Nucleus accumbens (tissue), 56 donors: Measurements from ENCODE around the gene TMEM107.
A peak's percentile ranks its signal among the peaks of the same experiment; 100 is the strongest.

Source experiments
- DNase-seq, 56 donors: peaks; one replicate each; lab custom pipeline; 2025; lab: John Stamatoyannopoulos, UW

TMEM107 gene

GRCh38 chr17:8162997-8163977 lies 12.9 kb downstream of the TMEM107 start:
- peak in 16 of 56 donors; percentile 32 to 75 (median 55) for DNase-seq

GRCh38 chr17:8162233-8162996 lies 13.8 kb downstream of the TMEM107 start, which contains the start of gene VAMP2:
TSS of gene VAMP2 (minus strand) at chr17:8162948. CDS start at chr17:8162879, 69 bp downstream.
- DNase-seq, result peak in 52 of 56 donors; percentile 23 to 89 (median 70)

- DNase-seq, result peak in 1 of 56 donors; percentile 46
Measured at GRCh38 chr17:8161289-8162232, 14.6 kb downstream of the TMEM107 start.

- DNase-seq, result peak in 1 of 56 donors; percentile 6
Measured at GRCh38 chr17:8160741-8161221, 15.4 kb downstream of the TMEM107 start.

- DNase-seq, result no peak
Measured at GRCh38 chr17:8160224-8160577, 16.0 kb downstream of the TMEM107 start.

- no peak for DNase-seq
Measured at GRCh38 chr17:8159459-8160223, 16.5 kb downstream of the TMEM107 start.

GRCh38 chr17:8159032-8159400 lies 17.2 kb downstream of the TMEM107 start:
- DNase-seq, result no peak

GRCh38 chr17:8158267-8159031 lies 17.7 kb downstream of the TMEM107 start:
- peak in 54 of 56 donors; percentile 25 to 94 (median 76) for DNase-seq

- DNase-seq, result peak; percentile 94 to 100 (median 99)
Measured at GRCh38 chr17:8156246-8156992, 19.8 kb downstream of the TMEM107 start.

GRCh38 chr17:8155996-8156245 lies 20.3 kb downstream of the TMEM107 start:
- DNase-seq, result peak in 1 of 56 donors; percentile 58

GRCh38 chr17:8155231-8155995 lies 20.8 kb downstream of the TMEM107 start:
- DNase-seq, result peak in 3 of 56 donors; percentile 20 to 62 (median 35)

- peak in 1 of 56 donors; percentile 63 for DNase-seq
Measured at GRCh38 chr17:8154608-8155155, 21.5 kb downstream of the TMEM107 start.

- peak; percentile 57 to 99 (median 95) for DNase-seq
Measured at GRCh38 chr17:8153957-8154607, 22.1 kb downstream of the TMEM107 start.

- DNase-seq, result peak in 52 of 56 donors; percentile 19 to 93 (median 70)
Measured at GRCh38 chr17:8153525-8153956, 22.6 kb downstream of the TMEM107 start.

GRCh38 chr17:8153031-8153451 lies 23.1 kb downstream of the TMEM107 start:
- DNase-seq, result no peak
